ENCODE results near the gene MAGOH. TPM values are rescaled to one million over a fixed set of nuclear protein-coding genes. Genes with fewer than 3 reads are reported as not detected.

The MAGOH gene
- total and polyA plus RNA-seq, 10 of the 15 experiments (the other 5 are each of a cell fraction or from before 2014, with no cell fraction given): 62.6 to 261 (median 89.8) TPM

- TF ChIP-seq CEBPZ (IDR thresholded peaks at IDR 0.05; ENCODE audit: low read depth, low read length) (0 out of 2 replicates have a peak, but pooled peaks have one; percentile 34), ZNF217 (IDR thresholded peaks at IDR 0.05) (no peak), RAD21 (IDR thresholded peaks at IDR 0.05; ENCODE audit: insufficient read depth, low read depth, low read length) (no peak), EED (IDR thresholded peaks at IDR 0.05; ENCODE audit: low read depth) (no peak), PKNOX1 (IDR thresholded peaks at IDR 0.05) (peak; percentile 40), DPF2 (IDR thresholded peaks at IDR 0.05) (no peak), SIX5 (IDR thresholded peaks at IDR 0.05; ENCODE audit: low read depth, low read length, severe bottlenecking) (peak; percentile 58), REST (IDR thresholded peaks at IDR 0.05; ENCODE audit: low read depth, low read length) (no peak), KAT2A (conservative IDR thresholded peaks at IDR 0.05; ENCODE audit: control insufficient read depth, low read depth, low read length) (no peak), NR2C1 (IDR thresholded peaks at IDR 0.05) (peak; percentile 86), ZSCAN29 (IDR thresholded peaks at IDR 0.05) (no peak), SIN3A (IDR thresholded peaks at IDR 0.05; ENCODE audit: low read depth, low read length) (peak; percentile 87), MLLT1 (IDR thresholded peaks at IDR 0.05) (peak; percentile 97), CBFB (IDR thresholded peaks at IDR 0.05; ENCODE audit: low read depth) (peak; percentile 73), NR2F1 (conservative IDR thresholded peaks at IDR 0.05) (peak; percentile 83), KDM1A (IDR thresholded peaks at IDR 0.05; ENCODE audit: borderline replicate concordance) (no peak), POLR2AphosphoS2 (IDR thresholded peaks at IDR 0.05; ENCODE audit: low read depth, low read length) (peak; percentile 67; the same call in 1 of the 2 replicates), NKRF (conservative IDR thresholded peaks at IDR 0.05) (peak; percentile 28)
These were observed at the start of gene MAGOH (continued) for GRCh38 chr1:53238197-53239155.

Measured in GM12878 (cell line).